Activated B cell treated with CpG ODN at 0.5 μM for 24 hours (primary cell): ENCODE measurements around the gene BLOC1S3. TPM values are rescaled to one million over a fixed set of nuclear protein-coding genes. Genes with fewer than 3 reads are reported as not detected.
A peak's percentile ranks its signal among the peaks of the same experiment; 100 is the strongest.

Experiments
- ATAC-seq: fragments of 200-7000 bp; cut with Tn5 transposase; one replicate; pipeline ENCODE4 v1.10.0; 2021; ENCODE audit warnings: low read depth, mild to moderate bottlenecking, moderate library complexity
- CTCF ChIA-PET: fragments of 350-600 bp; sonication (Branson Sonifier 250); formaldehyde crosslinking; loops from one replicate; lab custom pipeline; 2021; ENCODE audit warnings: antibody characterized with exemption; lab: Charles Lee
- POLR2A ChIA-PET: fragments of 350-600 bp; sonication (Branson Sonifier 250); formaldehyde crosslinking; loops from one replicate; lab custom pipeline; 2021; ENCODE audit warnings: antibody characterized with exemption; lab: Charles Lee
- DNase-seq: peaks from one replicate; pipeline ENCODE4 v3.0.0; 2022
- H3K27ac Mint-ChIP-seq: one replicate; pipeline ENCODE4 v1.8.0; 2020; ENCODE audit warnings: mixed read lengths
- H3K27me3 Mint-ChIP-seq: one replicate; pipeline ENCODE4 v1.8.0; 2021; ENCODE audit warnings: mixed read lengths
- H3K36me3 Mint-ChIP-seq: one replicate; pipeline ENCODE4 v1.8.0; 2021; ENCODE audit warnings: low read depth, mixed read lengths
- H3K4me1 Mint-ChIP-seq: one replicate; pipeline ENCODE4 v1.8.0; 2021; ENCODE audit warnings: mixed read lengths
- H3K4me3 Mint-ChIP-seq: one replicate; pipeline ENCODE4 v1.8.0; 2020; ENCODE audit warnings: mild to moderate bottlenecking, mixed read lengths
- H3K9me3 Mint-ChIP-seq: one replicate; pipeline ENCODE4 v1.8.0; 2020; ENCODE audit warnings: mixed read lengths
- intact Hi-C: fragments of 100-400 bp; cut with micrococcal nuclease; formaldehyde crosslinking; loops from one replicate; pipeline ENCODE4 v1.15.1; 2024
- total RNA-seq: library from RNA; stranded (reverse); gene quantifications from 2 replicates; pipeline ENCODE4 v1.2.3, GENCODE V29; 2022
- TF ChIP-seq, protein P1 (sequence below): fragments of 200-600 bp; IDR thresholded peaks from one replicate; pipeline ENCODE4 v1.8.0; 2022; ENCODE audit warnings: antibody characterized with exemption, mild to moderate bottlenecking

BLOC1S3 gene
- total RNA-seq, 1 donor from 2014 or later, result 16.5 TPM

DNA sequence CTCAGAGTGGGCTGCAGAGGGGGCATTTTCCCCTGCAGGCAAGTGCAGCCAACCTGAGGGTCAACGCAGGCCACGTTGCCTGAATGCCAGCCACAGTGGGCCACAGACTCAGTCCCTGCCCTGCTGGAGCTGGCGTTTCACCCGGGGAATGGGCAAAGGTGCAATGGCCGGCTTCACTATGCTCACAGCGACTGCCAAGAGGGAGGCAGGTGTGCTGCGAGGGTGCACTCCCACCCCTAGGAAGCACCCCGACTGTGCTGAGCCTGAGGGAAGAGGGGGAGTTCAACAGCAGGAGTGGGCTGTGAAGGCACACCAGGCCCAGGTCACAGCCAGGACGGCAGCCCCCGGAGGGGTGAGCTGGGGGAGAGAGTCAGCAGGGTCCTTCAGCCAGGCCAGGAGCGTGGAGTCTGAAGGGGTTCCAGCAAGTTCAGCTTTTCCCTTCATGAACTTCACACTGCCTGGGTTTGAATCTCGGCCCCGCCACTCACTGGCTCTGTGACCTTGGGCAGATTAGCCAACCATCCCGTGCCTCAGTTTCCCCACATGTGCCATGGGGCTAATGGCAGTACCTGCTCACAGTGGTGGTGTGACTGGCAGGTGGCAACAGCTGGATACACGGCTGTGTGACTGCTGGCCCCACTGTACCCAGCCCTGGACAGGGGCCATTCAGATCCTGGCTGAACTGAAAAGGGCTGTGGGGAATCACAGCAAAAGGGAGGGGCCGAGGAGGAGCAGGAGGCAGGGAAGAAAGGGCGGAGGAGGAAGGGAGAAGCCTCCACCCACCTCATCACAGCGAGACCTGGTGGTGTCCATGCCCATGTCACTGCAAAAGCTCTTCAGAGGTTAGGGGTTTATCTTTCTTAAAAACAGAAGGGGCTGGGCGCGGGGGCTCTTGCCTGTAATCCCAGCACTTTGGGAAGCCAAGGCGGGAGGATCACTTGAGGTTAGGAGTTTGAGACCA is 8.2 kb upstream of the BLOC1S3 start:
- peaks cover 6% of the 10 kb centered on the region for H3K36me3 Mint-ChIP-seq
- intact Hi-C loops, result no loop called here
- no peaks in the 10 kb centered on the region for H3K9me3 Mint-ChIP-seq
- H3K27me3 Mint-ChIP-seq, result no peaks in the 10 kb centered on the region
- H3K27ac Mint-ChIP-seq, result no peak overlapping the region
- peaks cover 29% of the 10 kb centered on the region for H3K4me1 Mint-ChIP-seq
- ATAC-seq (no peak), DNase-seq (no peak)
- H3K4me3 Mint-ChIP-seq, result no peak overlapping the region
- TF ChIP-seq, protein P1, sequence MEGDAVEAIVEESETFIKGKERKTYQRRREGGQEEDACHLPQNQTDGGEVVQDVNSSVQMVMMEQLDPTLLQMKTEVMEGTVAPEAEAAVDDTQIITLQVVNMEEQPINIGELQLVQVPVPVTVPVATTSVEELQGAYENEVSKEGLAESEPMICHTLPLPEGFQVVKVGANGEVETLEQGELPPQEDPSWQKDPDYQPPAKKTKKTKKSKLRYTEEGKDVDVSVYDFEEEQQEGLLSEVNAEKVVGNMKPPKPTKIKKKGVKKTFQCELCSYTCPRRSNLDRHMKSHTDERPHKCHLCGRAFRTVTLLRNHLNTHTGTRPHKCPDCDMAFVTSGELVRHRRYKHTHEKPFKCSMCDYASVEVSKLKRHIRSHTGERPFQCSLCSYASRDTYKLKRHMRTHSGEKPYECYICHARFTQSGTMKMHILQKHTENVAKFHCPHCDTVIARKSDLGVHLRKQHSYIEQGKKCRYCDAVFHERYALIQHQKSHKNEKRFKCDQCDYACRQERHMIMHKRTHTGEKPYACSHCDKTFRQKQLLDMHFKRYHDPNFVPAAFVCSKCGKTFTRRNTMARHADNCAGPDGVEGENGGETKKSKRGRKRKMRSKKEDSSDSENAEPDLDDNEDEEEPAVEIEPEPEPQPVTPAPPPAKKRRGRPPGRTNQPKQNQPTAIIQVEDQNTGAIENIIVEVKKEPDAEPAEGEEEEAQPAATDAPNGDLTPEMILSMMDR, result no peak
- ChIA-PET POLR2A (no interaction called here), CTCF (no interaction called here)

DNA sequence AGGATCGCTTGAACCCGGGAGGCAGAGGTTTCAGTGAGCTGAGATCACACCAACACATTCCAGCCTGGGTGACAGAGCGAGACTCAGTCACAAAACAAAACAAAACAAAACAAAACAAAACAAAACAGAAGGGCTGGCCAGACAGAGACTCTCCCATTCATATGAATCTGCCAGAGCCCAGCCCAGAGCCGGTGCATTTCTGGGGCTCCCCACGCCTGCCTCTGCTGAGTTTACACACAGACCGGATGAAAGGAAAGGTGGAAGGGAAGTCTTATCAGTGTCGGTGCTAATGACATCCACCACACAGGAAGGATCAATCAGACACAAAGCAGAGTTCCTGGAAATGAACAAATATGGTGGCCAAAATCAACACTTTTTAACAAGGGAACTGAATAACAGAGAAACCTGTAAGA is 7.4 kb upstream of the BLOC1S3 start:
- Mint-ChIP-seq H3K36me3 (peaks cover 7% of the 10 kb centered on the region), H3K4me3 (no peak overlapping the region), H3K4me1 (peaks cover 29% of the 10 kb centered on the region), H3K27ac (peak overlapping the region; percentile 59), H3K27me3 (no peaks in the 10 kb centered on the region), H3K9me3 (no peaks in the 10 kb centered on the region)
- intact Hi-C loops, result no loop called here
- ATAC-seq (no peak), DNase-seq (no peak)
- CTCF ChIA-PET, result no interaction called here
- POLR2A ChIA-PET, result no interaction called here
- TF ChIP-seq, protein P1, result no peak

GRCh38 chr19:45172173-45172572 is 6.4 kb upstream of the BLOC1S3 start:
- ChIA-PET POLR2A (no interaction called here), CTCF (no interaction called here)
- ATAC-seq (no peak), DNase-seq (no peak)
- Mint-ChIP-seq H3K9me3 (no peaks in the 10 kb centered on the region), H3K36me3 (peaks cover 7% of the 10 kb centered on the region), H3K4me3 (no peak overlapping the region), H3K4me1 (peaks cover 31% of the 10 kb centered on the region), H3K27me3 (no peaks in the 10 kb centered on the region), H3K27ac (no peak overlapping the region)
- TF ChIP-seq, protein P1, result no peak
- intact Hi-C loops, result no loop called here

DNA sequence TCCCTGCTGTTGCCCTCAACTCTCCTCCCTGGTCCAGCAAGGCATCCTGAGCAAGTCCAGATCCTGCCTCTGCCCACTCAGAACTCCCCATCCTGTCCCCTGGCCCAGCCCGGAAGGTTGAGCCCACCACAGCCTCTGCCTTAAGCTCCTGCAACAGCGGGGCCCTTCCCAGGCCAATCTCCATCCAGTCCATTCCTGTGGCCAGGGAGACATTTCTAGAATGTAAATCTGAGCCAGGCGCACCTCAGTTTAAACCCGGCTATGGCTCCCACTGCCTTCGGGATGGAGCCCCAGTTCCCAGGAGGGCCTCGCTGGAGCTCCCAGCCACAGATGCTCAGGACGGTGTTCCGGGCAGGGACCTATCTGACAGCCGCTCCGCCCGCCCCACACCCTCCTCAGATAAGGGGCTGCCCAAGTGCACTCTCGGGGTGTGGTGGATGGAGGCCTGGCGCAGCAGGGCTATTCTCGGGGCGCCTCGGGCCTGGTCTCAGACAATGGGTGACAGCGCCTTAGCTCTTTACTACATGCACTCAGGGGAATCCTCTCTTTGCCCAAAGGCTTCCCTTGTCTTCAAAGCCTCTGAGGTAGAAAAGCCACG is 5.9 kb upstream of the BLOC1S3 start:
- DNase-seq (no peak), ATAC-seq (no peak)
- H3K4me3 Mint-ChIP-seq, result no peak overlapping the region
- ChIA-PET CTCF (no interaction called here), POLR2A (no interaction called here)
- H3K36me3 Mint-ChIP-seq, result peaks cover 7% of the 10 kb centered on the region
- TF ChIP-seq, protein P1, result no peak
- H3K27ac Mint-ChIP-seq, result no peak overlapping the region
- intact Hi-C loops, result no loop called here
- no peaks in the 10 kb centered on the region for H3K9me3 Mint-ChIP-seq
- peaks cover 36% of the 10 kb centered on the region for H3K4me1 Mint-ChIP-seq
- no peaks in the 10 kb centered on the region for H3K27me3 Mint-ChIP-seq

DNA sequence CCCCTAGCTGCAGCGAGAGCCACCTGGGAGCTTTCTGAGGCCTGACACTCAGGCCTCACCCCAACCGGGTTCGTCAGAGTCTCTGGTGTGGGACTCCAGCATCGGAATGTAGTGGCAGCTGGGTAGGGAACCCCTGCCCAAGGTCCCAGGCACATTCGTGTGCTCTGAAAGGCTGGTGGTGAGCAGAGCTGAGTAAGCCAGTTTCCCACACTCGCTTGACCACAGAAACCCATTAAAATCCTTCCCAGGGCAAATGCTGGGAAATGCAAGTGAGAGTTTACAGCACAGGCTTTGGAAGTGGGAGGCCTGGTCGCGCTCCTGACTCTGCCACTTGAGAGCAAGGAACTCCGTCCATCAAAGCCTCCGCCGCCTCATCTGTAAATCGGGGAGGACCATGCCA is 4.8 kb upstream of the BLOC1S3 start:
- H3K9me3 Mint-ChIP-seq, result no peaks in the 10 kb centered on the region
- peaks cover 9% of the 10 kb centered on the region for H3K36me3 Mint-ChIP-seq
- H3K27ac Mint-ChIP-seq, result no peak overlapping the region
- DNase-seq, result no peak
- no peaks in the 10 kb centered on the region for H3K27me3 Mint-ChIP-seq
- intact Hi-C loops, result no loop called here
- no peak overlapping the region for H3K4me3 Mint-ChIP-seq
- no peak for ATAC-seq
- ChIA-PET POLR2A (interaction anchor here (0.7 kb wide), 1 partner anchor 203 kb away, joined by 3 read pairs; no protein-coding TSS in a partner anchor), CTCF (no interaction called here)
- peaks cover 43% of the 10 kb centered on the region for H3K4me1 Mint-ChIP-seq
- TF ChIP-seq, protein P1, result no peak
